ENCODE data around the gene DNAJC7. TPM values are rescaled to one million over a fixed set of nuclear protein-coding genes. Genes with fewer than 3 reads are reported as not detected.
"Not testable (repeated sequence)": the region's sequence is repeated elsewhere in the genome, so short reads cannot be mapped to it uniquely, and the experiment has no call there.

Gene DNAJC7
- total RNA-seq, 2 donors from 2014 or later = 57.8 to 60.4 TPM

DNA sequence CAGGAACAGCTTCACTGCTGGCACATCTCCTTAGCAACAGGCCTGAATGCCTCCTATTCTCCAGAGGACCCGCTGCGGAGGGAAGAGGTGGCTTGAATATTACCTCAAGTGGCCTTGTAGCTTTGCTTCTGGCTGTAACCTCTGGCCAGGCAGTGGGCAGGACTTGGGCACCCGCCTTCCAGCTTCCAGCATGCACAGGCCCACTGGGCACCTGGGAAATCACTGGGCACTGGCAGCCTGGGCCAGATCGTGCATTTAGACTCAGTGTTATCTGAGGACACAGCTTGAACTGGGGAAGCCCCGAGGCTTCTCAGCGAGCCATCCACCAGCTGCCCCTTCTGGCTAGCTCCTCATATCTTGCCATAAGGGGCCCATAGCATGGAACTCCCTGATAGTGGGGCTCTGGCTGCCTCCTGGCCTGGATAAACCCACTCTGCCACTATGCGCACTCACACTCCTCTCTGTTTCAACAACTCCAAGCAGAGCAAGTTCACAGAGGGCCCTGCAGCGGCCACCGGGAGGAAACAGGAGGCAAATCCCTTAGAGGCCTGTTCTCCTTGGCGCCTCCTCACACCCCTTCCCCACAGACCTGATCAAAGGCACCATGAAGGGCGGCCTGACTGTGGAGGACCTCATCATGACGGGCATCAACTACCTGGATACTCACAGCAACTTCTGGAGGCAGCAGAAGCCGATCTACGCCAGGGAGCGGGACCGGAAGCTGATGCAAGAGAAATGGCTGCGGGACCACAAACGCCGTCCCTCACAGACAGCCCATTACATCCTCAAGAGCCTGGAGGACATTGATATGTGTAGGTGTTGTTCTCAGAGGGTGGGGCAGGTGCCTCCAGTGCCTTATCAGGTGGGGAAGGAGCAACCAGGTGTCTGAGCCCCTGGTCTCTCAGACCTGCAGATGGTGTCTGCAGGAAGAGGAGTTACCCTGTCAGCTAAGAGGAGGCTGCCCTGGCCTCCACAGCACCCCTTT, 79.0 kb downstream of the DNAJC7 start:
- WGBS = 88% methylated on average over 19 of the region's 19 CpGs
- no peak for DNase-seq (ENCODE audit: low spot score)

GRCh38 chr17:41935641-41936040, 81.6 kb downstream of the DNAJC7 start:
- no peak overlapping the region for H3K27ac ChIP-seq
- no peak for DNase-seq (ENCODE audit: low spot score)
- no peaks in the 10 kb centered on the region for H3K36me3 ChIP-seq
- H3K27me3 ChIP-seq (replicated peaks; ENCODE audit: insufficient read depth) = no peaks in the 10 kb centered on the region
- intact Hi-C loops (cut with DNase I) = no loop called here
- no peaks in the 10 kb centered on the region for H3K9me3 ChIP-seq
- no peak for TF ChIP-seq POLR2A (IDR thresholded peaks at IDR 0.05)
- no peak for TF ChIP-seq POLR2AphosphoS5 (IDR thresholded peaks at IDR 0.05)
- TF ChIP-seq, protein P1, sequence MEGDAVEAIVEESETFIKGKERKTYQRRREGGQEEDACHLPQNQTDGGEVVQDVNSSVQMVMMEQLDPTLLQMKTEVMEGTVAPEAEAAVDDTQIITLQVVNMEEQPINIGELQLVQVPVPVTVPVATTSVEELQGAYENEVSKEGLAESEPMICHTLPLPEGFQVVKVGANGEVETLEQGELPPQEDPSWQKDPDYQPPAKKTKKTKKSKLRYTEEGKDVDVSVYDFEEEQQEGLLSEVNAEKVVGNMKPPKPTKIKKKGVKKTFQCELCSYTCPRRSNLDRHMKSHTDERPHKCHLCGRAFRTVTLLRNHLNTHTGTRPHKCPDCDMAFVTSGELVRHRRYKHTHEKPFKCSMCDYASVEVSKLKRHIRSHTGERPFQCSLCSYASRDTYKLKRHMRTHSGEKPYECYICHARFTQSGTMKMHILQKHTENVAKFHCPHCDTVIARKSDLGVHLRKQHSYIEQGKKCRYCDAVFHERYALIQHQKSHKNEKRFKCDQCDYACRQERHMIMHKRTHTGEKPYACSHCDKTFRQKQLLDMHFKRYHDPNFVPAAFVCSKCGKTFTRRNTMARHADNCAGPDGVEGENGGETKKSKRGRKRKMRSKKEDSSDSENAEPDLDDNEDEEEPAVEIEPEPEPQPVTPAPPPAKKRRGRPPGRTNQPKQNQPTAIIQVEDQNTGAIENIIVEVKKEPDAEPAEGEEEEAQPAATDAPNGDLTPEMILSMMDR (IDR thresholded peaks at IDR 0.05) = no peak
- WGBS = 94% methylated on average over 6 of the region's 6 CpGs
- H3K4me3 ChIP-seq = no peak overlapping the region
- no peaks in the 10 kb centered on the region for H3K4me1 ChIP-seq (replicated peaks)

More for the DNA sequence above, 79.0 kb downstream of the DNAJC7 start:
- Histone ChIP-seq H3K9me3 (no peaks in the 10 kb centered on the region), H3K4me1 (replicated peaks) (no peaks in the 10 kb centered on the region), H3K36me3 (no peaks in the 10 kb centered on the region), H3K27ac (no peak overlapping the region), H3K4me3 (no peak overlapping the region), H3K27me3 (replicated peaks; ENCODE audit: insufficient read depth) (no peaks in the 10 kb centered on the region)
- TF ChIP-seq POLR2A (IDR thresholded peaks at IDR 0.05) (no peak), POLR2AphosphoS5 (IDR thresholded peaks at IDR 0.05) (no peak)
- TF ChIP-seq, protein P1 (IDR thresholded peaks at IDR 0.05) = no peak
- intact Hi-C loops (cut with DNase I) = no loop called here

- DNase-seq (ENCODE audit: low spot score) = no peak
- no peak overlapping the region for H3K4me3 ChIP-seq
- H3K27me3 ChIP-seq (replicated peaks; ENCODE audit: insufficient read depth) = no peaks in the 10 kb centered on the region
- H3K9me3 ChIP-seq = no peaks in the 10 kb centered on the region
- H3K4me1 ChIP-seq (replicated peaks) = no peaks in the 10 kb centered on the region
- TF ChIP-seq POLR2A (IDR thresholded peaks at IDR 0.05) (no peak), POLR2AphosphoS5 (IDR thresholded peaks at IDR 0.05) (no peak)
- TF ChIP-seq, protein P1 (IDR thresholded peaks at IDR 0.05) = no peak
- intact Hi-C loops (cut with DNase I) = no loop called here
- H3K36me3 ChIP-seq = no peaks in the 10 kb centered on the region
- 26% methylated on average over 2 of the region's 2 CpGs for WGBS
- no peak overlapping the region for H3K27ac ChIP-seq
Measured at GRCh38 chr17:41932816-41933389, 84.3 kb downstream of the DNAJC7 start.

DNA sequence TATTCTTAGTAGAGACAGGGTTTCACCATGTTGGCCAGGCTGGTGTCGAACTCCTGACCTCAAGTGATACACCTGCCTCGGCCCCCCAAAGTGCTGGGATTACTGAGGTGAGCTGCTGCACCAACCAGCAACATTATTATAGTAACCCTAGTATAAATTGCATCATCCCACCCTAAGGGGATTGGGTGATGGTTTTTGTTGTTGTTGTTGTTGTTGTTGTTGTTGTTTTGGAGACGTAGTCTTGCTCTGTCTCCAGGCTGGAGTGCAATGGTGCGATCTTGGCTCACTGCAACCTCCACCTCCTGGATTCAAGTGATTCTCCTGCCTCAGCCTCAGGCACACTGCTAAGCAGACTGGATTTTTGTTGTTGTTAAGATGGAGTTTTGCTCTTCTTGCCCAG, 85.5 kb downstream of the DNAJC7 start:
- H3K36me3 ChIP-seq; intact Hi-C loops (cut with DNase I); H3K27me3 ChIP-seq (replicated peaks; ENCODE audit: insufficient read depth); H3K4me3 ChIP-seq; DNase-seq (ENCODE audit: low spot score); H3K27ac ChIP-seq; H3K9me3 ChIP-seq; H3K4me1 ChIP-seq (replicated peaks): not testable (repeated sequence)
- 88% methylated on average over 4 of the region's 4 CpGs for WGBS

- intact Hi-C loops (cut with DNase I); H3K4me1 ChIP-seq (replicated peaks); H3K36me3 ChIP-seq; H3K27me3 ChIP-seq (replicated peaks; ENCODE audit: insufficient read depth); H3K9me3 ChIP-seq; DNase-seq (ENCODE audit: low spot score): not testable (repeated sequence)
- Histone ChIP-seq H3K27ac (peak overlapping the region; percentile 69 to 74), H3K4me3 (peak overlapping the region; percentile 34 to 36)
- WGBS = 51% methylated on average over 18 of the region's 18 CpGs
Measured at GRCh38 chr17:41930833-41931156, 86.4 kb downstream of the DNAJC7 start.
